GM18511 (cell line): ENCODE data around the gene RNF113B.

ENCODE experiments used
- ATAC-seq: cut with Tn5 transposase; IDR thresholded peaks from one replicate; pipeline ENCODE4 v1.9.1; 2021; ENCODE audit warnings: mild to moderate bottlenecking, moderate library complexity; ENCODE audit not compliant: unreplicated experiment

RNF113B gene

DNA sequence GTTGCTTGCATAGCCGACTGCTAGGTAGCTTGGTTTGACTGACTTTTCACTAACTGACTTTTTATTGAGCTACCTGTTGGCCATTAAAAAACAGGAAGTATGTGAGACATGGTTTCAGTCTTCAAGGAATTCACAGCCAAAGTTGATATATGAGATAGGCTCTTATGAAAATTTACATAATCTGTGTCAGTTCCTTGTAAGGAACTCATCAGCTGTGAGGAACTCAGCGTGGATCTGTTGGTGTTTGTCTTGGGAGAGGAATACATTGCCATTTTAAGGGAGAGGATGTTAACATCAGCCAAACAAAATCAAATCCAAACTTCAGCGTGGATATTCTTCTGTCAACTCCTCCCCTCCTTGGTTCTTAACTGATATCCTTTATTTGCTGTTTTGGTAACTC lies 2.0 kb downstream of the RNF113B start:
- peak; percentile 50 for ATAC-seq

DNA sequence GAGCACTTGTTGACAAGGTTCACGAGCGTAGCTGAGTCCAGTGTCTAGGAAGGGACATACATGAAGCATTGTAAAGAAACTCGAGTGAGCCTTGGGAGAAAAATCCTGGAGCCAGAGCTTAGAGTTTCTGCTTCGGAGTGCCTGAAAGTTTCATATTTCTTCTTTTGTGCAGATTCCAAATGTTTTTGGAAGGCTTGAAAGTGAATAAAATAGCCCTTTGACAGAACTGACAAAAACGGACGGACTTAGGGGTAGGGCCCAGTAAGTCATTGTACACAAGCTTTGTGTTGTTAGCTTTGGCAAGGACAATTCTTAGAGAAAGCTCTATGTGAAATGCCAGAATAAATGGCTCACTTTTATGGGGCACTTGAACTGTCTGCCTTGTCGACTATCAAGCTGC lies 2.8 kb downstream of the RNF113B start:
- ATAC-seq = no peak

DNA sequence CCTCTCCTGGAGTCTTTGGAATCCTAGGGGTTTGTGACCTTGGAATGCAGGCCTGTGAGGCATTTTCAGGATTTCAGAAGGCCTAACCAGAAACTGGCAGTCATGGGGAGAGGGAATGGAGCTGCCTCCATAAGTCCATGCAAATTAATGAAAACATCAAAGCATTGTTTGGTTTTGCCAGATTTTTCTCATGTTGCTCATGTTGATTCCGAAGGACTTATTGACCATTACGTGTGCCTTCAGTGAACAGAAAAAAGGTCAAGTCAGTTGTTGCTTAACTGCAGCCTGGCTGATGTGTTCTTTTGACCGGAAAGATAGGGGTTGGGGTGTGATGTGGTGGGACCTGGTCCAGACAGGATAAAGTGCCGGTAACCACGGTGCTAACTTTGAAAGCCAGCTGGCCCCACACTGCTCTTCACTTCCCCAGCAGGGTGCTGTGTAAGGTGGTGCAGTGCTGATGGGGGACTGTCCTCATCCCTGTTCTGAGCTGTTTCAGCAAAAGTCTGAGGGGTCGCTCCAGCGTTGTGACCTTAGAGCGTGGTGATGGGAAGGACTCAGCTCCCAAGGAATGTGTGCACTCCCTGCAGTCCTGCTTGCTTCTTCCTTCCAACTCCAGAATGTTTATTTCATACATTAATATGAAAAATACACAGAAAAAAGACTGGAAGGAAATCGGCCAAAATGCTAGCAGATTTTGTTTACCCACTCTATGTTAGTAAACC lies 3.5 kb downstream of the RNF113B start:
- no peak for ATAC-seq

DNA sequence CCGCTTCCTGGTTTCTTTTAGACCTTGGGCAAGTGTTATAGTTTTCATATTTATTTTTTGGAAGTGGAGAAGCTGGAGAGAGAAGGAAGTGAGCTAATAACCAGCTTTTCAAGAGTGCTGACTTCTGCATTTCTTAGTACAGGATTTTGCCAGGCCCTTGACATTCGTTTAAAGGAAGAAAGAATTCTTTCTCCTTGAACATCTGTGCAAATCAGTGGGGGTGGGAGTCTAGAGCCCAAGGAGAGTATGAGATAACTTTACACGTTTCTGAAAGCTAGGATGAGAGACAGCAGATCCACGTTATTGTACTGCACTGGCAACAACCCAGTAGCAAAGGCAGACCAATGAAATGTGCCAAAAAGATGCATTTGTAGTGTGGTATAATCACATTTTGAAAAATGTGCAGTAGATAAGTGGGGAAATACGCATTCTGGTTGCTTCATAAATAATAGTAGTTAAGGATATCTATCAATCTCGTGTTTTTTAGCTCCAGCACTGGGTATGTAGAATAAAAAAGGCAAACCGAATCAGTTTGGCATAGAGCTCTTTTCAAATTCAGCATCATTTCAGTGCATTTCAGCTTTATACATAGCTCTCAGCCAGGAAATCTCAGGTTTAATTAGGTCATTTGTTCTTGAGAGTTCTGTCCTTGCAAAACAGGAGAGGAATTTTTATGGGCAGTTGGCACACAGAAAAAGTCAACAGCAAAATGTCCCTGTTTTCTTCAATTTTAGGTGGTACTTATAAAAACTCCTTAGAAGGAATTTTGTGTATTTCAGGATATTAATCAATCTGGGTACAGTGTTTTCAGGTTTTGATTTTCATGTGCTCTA lies 4.3 kb downstream of the RNF113B start:
- ATAC-seq = no peak

DNA sequence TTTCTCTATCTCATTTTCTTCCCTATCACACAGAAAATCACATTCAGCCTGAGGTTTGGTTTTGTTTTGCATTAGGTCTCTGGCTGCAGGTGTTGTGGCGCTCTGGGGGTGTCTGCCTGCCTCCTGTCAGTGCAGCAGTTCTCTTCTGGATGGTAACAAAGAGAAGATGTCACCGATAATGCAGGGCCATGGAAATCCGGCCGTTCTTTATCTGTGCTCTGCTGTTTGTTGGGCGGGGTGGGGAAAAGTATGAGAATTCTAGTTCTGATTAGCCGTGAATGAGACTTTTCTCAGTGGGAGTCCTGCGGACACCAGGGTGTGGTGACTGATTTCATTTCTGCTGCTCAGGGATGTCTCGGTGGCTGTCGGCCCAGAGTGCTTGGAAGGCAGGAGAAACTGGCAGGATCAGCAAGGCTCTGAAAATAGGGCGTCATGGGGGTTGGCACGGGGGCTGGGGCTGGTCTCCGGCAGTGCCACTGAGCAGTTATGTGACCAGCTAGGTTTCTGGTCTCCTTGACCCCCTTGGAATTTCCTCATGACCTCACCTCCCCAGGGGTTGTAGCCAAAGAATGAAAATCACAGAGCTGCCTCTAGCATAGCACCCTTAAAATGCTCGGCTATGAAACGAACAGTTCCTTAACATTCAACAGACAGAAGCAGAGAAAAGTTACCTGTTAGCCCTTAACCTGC lies 5.0 kb downstream of the RNF113B start:
- no peak for ATAC-seq

DNA sequence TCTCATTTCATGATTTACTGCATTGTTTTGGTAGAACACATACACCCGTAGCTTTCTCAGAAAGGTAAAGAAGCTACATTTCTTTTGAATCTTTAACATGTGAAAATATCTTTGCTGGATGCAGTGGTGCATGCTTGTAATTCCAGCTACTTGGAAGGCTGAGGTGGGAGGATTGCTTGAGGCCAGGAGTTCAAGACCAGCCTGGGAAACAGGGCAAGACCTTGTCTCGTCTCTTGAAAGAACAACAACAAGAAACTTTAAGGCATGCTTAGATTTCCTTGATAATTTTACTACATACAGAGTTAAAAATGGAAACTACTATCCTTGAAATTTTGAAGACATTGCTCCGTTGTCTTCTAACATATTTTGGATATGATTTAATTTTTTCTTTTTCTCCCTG lies 7.7 kb downstream of the RNF113B start:
- ATAC-seq = no peak

DNA sequence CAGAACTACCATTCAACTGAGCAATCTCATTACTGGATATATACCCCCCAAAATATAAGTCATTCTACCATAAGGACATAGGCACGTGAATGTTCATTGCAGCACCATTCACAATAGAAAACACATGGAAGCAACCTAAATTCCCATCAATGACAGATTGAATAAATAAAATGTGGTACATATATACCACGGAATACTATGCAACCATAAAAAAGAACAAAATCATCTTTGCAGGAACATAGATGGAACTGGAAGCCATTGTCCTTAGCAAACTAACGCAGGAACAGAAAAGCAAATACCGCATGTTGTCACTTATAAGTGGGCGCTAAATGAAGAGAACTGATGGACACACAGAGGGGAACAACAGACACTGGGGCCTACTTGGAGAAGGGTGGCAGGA lies 14.1 kb downstream of the RNF113B start:
- no peak for ATAC-seq

DNA sequence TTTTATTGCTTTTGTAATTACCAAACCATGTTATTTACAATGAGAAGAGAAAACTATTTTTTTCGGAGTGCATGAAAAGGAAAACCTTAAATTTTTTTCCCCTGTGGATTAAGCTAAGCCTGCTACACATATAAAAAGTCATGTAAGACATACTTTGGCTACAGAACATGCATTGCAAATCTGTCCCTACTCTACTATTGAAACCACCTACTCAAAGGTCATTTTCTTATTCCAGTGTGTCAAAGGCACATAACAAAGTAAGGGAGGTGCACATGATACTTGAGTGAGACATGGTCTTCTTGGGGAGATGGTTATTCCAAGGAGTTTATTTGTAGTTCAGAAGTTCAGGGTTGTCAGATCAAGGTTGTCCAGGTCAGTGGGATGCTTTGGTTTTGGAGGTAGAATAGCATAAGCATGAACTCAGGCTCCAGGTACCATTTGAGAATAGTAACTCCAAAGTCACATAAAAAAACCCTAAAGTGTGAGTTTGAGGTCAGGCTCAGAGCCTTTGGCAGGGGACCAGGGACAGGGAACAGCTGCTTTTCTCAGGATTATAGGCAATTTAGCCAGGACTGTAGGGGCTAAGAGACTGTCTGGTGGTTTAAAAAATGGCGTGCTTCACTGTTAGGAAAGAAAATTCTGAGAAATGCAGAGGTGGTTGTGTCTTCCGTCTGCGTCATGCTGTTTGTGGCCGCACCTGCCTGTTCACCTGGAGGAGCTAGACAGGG lies 18.7 kb downstream of the RNF113B start:
- ATAC-seq = no peak

DNA sequence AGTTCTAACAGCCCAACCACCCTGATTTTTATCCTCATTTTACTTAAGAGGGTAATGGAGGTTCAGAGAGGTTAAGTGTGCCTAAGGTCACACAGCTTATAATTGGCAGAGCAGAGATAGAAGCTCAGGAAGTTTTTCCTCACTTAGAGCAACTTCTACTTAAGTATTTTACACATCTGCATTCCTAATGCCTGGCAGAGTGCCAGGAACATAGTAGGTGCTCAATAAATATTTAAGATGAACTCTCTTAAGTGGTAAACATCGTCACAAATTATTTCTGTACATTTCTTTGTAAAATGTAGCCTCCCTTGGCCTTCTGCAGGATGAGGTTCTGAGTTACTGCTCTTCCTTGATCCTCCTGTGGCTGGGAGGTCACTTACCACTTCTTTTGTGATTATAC lies 19.5 kb downstream of the RNF113B start:
- ATAC-seq = no peak

DNA sequence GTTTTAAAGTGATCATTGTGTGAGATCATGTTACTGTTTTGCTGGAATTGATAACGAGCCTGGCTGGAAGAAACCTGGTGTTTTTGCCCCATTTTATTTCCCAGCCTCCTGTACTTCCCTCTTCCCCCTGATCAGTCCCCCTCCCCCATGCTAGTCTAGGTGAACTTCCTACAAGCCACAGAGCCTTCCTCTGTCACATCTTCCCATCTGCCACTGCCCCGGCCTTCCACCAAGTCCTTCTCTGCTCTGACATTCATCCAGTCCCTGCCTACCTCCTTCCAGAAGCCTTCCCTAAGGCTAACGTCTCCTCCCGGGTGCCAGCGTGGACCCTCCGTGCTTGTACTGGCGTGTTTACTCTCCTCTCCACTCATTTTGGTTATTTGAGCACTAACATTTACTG lies 19.9 kb downstream of the RNF113B start:
- no peak for ATAC-seq

DNA sequence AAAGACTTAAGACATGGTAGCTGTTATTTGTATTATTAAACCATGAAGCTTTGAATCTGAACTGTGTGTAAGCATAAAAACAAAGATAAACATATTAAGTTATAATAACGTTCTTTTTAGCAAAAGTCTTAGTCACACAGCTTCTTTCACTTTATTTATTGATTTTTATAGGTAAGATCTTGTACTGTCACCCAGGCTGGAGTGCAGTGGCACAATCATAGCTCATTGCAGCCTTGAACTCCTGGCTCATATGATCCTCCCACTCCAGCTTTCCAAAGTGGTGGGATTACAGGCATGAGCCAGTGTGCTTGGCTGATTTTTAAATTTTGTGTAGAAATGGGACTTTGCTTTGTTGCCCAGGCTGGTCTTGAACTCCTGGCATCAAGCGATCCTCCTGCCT lies 20.8 kb downstream of the RNF113B start:
- ATAC-seq = no peak

DNA sequence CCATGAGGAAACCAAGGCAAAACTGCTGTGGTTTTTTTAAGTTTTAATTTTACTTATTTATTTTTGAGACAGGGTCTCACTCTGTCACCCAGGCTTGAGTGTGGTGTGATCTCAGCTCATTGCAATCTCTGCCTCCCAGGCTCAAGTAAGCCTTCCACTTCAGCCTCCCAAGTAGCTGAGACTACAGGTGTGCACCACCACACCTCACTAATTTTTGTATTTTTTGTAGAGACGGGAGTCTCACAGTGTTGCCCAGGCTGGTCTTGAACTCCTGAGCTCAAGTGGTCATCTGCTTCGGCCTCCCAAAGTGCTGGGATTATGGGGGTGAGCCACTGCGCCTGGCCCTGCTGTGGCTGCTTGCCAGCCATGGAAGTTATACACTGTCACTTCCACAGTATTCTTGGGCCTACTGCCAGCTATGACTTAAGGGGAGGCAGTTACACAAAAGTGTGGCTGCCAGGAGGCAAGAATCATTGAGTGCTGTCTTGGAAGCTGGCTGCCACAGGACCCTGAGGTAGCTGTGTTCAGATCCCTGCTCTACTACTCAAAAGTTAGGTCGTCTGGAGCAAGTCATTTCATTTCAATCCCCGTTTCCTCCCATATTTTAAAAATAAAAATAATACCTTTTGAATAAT lies 21.5 kb downstream of the RNF113B start:
- no peak for ATAC-seq

DNA sequence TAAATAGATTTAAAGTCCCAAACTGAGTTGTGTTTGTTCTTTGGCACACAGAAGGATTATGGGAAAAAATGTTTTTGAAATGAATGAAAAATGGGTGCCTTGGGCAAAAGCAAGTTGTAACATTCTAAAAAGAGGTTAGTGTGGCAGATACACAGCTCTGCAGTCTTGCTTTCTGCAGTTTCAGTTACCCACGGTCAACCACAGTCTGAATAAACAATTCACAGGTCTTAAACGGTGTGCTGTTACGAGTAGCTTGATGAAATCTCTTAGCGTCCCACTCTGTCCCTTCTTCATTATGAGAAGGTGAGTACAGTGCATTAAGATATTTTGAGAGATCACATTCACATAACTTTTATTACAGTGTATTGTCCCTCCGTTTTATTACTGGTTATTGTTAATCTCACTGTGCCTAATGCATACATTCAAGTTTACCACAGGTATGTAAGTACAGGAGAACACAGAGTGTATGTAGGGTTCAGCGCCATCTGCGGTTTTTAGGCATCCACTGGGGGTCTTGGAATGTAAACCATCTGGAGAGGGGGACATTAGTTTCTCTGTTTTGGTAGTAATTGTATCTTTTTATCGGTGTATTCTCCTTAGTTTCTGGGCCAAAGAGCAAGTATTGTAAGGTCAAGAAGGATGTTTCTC lies 26.1 kb downstream of the RNF113B start:
- ATAC-seq = no peak

DNA sequence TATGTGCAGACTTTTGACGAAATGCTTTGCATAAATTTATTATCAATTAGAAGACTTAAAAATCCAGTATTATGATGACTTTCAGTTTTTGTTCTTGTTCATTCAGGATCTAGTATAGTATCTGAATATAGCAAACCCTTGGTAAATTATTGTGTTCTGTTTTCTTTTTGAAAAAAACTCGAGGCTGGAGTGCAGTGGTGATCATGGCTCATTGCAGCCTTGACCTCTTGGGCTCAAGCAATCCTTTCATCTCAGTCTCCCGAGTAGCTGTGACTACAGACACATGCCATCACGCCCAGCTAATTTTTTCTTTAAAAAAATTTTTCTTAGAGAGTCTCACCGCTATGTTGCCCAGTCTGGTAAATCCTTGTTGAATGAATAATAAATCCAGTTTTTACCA lies 29.5 kb downstream of the RNF113B start:
- ATAC-seq = no peak

DNA sequence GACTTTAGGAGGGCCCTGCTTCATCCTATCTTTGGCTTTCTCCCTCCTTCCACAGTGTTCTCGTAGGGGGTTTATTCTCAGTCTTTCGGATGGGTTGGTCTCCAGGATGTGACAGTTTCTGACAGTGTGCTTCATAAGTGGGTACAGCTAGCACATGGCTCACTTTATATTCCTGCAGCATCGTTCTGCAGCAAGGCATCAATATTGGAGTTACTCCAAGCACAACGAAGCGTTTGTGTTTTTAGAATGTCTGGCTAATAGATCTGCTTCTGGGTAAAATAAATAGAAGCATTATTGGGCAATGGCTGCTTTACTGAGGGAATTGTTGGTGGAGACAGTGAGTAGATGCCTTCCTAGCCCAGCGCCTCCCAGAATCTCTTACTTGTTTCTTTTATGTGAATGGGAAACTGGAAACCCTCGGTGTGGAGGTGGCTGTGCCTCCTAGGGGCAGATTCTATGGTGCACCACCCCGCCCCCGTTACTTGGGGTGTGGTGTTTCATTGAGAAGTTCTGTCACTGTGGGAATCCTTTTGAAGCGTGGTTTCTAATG lies 32.2 kb downstream of the RNF113B start:
- ATAC-seq = no peak

DNA sequence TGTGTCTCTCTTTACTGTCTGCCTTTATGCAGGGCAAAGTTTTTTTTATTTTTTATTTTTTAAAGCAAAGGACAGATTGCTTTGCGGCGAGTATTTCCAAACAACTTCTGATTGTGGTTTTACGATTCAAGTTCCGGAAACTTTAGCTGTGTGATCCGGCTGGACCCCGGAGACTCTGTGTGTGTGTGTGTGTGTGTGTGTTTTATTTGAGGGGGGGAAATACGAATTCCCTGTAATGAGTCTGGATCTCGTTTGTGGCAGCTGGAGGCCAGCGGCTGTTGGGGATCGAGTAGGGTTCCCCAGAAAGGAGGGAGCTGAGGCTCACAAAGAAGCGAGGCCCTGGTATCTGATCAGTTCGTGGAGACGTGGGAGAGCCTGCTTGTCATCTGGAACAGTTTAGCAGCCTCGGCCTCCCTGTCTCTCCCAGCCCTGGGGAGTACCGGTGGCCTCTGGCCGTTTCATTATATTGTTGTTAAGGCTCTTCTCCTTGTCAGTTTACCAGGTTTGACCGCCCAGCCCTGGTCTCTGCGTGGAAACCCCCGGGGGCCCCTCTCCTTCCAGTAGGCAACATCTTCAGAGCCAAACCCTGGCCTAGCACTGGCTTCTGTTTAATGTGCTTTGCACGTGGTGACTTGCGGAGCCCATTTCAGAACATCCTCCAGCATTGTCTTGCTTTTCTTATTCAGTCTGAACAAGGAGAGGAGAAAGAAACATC lies 32.9 kb downstream of the RNF113B start:
- no peak for ATAC-seq

DNA sequence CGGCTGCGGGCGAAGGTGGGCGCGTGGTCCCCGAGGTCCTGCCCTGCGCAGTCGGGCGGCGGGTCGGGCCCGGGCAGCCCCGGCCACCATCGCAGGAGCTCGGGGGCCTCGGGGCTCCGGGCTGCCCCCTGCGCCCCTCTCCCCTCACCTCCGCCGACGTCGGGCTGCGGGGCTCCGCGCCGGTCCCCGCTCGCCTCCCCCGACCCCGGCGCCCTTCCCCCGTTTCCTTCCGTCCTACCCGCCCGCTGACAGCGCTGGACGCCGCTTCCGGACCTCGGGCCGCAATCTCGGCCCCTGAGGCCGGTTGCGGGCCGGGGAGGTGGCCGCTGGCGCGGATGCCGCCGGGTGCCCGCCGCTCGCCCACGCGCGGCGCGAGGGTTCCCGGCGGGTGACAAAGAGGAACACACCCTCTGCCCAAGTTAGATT lies 33.5 kb downstream of the RNF113B start:
- ATAC-seq = peak; percentile 11

DNA sequence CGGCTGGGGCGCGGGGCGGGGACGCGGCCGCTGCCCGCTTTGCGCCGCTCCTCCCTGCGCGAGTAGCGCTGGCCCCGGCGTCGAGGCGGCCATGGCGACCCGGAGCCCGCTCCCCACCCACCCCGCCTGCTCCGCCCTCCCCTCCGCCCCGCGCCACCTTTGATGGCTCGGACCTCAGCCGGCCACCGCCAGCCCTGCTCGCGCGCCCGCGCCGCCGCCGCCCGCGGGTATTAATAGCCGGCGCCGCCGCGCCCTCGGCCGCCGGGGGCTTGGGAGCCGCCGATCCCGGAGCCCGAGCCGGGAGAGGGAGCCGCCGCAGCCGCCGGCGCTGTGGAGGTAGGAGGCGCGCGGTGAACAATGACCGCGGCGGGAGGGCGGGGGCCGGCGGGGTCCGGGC lies 33.9 kb downstream of the RNF113B start:
- ATAC-seq = peak; percentile 44
